ENCODE results near the gene ABCC9.

Gene ABCC9

DNA sequence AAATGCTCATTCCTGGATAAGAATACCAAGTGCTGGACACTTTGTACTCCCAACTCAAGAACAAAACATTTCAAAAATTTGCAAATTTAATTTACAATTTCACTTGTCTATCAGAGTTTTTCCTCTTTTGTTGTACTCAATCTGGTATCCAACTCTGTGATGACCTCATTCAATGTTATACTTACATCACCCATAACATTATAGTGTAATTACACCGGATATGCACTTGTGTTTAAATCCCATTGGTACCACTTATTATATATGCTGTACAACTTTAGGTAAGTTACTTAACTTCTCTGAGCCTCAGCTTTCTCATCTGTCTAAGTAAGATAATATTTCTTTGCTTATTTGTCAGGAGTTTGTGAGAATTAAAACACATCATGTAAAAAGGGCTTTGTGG is 90.1 kb downstream of the ABCC9 start:
- TF ChIP-seq SPI1 (IDR thresholded peaks at IDR 0.05; ENCODE audit: borderline replicate concordance, low read depth) (no peak), POLR2AphosphoS5 (IDR thresholded peaks at IDR 0.05; ENCODE audit: low read depth) (no peak), GABPA (IDR thresholded peaks at IDR 0.05; ENCODE audit: low read depth) (no peak)
- TF ChIP-seq, protein P1, sequence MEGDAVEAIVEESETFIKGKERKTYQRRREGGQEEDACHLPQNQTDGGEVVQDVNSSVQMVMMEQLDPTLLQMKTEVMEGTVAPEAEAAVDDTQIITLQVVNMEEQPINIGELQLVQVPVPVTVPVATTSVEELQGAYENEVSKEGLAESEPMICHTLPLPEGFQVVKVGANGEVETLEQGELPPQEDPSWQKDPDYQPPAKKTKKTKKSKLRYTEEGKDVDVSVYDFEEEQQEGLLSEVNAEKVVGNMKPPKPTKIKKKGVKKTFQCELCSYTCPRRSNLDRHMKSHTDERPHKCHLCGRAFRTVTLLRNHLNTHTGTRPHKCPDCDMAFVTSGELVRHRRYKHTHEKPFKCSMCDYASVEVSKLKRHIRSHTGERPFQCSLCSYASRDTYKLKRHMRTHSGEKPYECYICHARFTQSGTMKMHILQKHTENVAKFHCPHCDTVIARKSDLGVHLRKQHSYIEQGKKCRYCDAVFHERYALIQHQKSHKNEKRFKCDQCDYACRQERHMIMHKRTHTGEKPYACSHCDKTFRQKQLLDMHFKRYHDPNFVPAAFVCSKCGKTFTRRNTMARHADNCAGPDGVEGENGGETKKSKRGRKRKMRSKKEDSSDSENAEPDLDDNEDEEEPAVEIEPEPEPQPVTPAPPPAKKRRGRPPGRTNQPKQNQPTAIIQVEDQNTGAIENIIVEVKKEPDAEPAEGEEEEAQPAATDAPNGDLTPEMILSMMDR (IDR thresholded peaks at IDR 0.05; ENCODE audit: insufficient read depth, low read length), result no peak
- TF ChIP-seq, protein P2, sequence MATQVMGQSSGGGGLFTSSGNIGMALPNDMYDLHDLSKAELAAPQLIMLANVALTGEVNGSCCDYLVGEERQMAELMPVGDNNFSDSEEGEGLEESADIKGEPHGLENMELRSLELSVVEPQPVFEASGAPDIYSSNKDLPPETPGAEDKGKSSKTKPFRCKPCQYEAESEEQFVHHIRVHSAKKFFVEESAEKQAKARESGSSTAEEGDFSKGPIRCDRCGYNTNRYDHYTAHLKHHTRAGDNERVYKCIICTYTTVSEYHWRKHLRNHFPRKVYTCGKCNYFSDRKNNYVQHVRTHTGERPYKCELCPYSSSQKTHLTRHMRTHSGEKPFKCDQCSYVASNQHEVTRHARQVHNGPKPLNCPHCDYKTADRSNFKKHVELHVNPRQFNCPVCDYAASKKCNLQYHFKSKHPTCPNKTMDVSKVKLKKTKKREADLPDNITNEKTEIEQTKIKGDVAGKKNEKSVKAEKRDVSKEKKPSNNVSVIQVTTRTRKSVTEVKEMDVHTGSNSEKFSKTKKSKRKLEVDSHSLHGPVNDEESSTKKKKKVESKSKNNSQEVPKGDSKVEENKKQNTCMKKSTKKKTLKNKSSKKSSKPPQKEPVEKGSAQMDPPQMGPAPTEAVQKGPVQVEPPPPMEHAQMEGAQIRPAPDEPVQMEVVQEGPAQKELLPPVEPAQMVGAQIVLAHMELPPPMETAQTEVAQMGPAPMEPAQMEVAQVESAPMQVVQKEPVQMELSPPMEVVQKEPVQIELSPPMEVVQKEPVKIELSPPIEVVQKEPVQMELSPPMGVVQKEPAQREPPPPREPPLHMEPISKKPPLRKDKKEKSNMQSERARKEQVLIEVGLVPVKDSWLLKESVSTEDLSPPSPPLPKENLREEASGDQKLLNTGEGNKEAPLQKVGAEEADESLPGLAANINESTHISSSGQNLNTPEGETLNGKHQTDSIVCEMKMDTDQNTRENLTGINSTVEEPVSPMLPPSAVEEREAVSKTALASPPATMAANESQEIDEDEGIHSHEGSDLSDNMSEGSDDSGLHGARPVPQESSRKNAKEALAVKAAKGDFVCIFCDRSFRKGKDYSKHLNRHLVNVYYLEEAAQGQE (IDR thresholded peaks at IDR 0.05; ENCODE audit: insufficient replicate concordance, low read depth), result no peak
- Histone ChIP-seq H3K27ac (replicated peaks) (no peak overlapping the region), H3K4me3 (replicated peaks; ENCODE audit: insufficient read depth, low read length) (no peak overlapping the region), H3K27me3 (ENCODE audit: insufficient read depth, poor library complexity, severe bottlenecking) (no peaks in the 10 kb centered on the region)
- DNase-seq (ENCODE audit: low read depth in 1 of 2, low spot score in 1 of 2), result no peak

DNA sequence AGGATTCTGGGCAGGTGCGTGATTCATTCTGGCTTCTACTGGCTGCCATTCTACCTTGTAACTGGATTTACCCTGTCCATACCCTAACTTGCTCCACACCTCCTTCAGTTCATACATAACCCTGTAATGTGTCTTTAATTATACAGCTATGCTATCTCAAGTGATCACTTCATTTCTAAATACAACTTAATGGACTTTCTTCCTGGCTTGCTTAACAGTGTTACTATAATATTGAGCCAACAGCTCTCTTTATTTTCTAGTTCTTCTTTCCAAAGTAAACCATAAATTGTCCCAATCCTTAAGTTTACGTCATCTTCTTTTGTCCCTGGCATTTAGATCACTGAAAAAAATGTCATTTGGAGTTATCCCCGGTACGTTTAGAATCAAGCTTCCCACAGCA is 90.8 kb downstream of the ABCC9 start:
- DNase-seq (ENCODE audit: low read depth in 1 of 2, low spot score in 1 of 2), result no peak
- Histone ChIP-seq H3K4me3 (replicated peaks; ENCODE audit: insufficient read depth, low read length) (no peak overlapping the region), H3K27ac (replicated peaks) (no peak overlapping the region), H3K27me3 (ENCODE audit: insufficient read depth, poor library complexity, severe bottlenecking) (no peaks in the 10 kb centered on the region)
- TF ChIP-seq, protein P2 (IDR thresholded peaks at IDR 0.05; ENCODE audit: insufficient replicate concordance, low read depth), result no peak
- TF ChIP-seq, protein P1 (IDR thresholded peaks at IDR 0.05; ENCODE audit: insufficient read depth, low read length), result no peak
- no peak for TF ChIP-seq POLR2AphosphoS5 (IDR thresholded peaks at IDR 0.05; ENCODE audit: low read depth)
- TF ChIP-seq SPI1 (IDR thresholded peaks at IDR 0.05; ENCODE audit: borderline replicate concordance, low read depth), result no peak
- no peak for TF ChIP-seq GABPA (IDR thresholded peaks at IDR 0.05; ENCODE audit: low read depth)

DNA sequence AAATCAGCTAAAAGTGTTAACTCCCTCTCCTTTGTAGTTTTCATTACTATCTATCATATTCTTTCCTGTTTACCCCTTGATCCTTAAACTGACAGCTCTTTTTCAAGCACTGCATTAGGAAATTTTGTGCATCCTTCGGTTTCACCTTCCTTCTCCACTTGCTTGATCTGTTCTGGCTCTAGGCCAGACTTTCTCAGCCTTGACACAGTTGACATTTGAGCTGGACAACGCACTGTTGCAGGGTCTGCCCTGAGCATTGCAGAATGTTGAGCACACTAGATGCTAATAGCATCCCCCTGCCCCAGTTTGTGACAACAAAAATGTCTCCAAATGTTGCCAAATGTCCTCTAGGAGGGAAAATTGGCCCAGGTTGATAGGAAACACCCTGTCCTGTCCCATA is 91.3 kb downstream of the ABCC9 start:
- Histone ChIP-seq H3K27me3 (ENCODE audit: insufficient read depth, poor library complexity, severe bottlenecking) (no peaks in the 10 kb centered on the region), H3K4me3 (replicated peaks; ENCODE audit: insufficient read depth, low read length) (no peak overlapping the region), H3K27ac (replicated peaks) (no peak overlapping the region)
- DNase-seq (ENCODE audit: low read depth in 1 of 2, low spot score in 1 of 2), result no peak
- TF ChIP-seq, protein P2 (IDR thresholded peaks at IDR 0.05; ENCODE audit: insufficient replicate concordance, low read depth), result no peak
- TF ChIP-seq GABPA (IDR thresholded peaks at IDR 0.05; ENCODE audit: low read depth), result no peak
- no peak for TF ChIP-seq POLR2AphosphoS5 (IDR thresholded peaks at IDR 0.05; ENCODE audit: low read depth)
- TF ChIP-seq, protein P1 (IDR thresholded peaks at IDR 0.05; ENCODE audit: insufficient read depth, low read length), result no peak
- TF ChIP-seq SPI1 (IDR thresholded peaks at IDR 0.05; ENCODE audit: borderline replicate concordance, low read depth), result no peak

Measured in HL-60 (cell line).